ENCODE results near the gene PCBP3.

GRCh38 chr21:45639206-45640000 lies 4.1 kb upstream of the PCBP3 start:
- no peak for TF ChIP-seq CTCF (IDR thresholded peaks at IDR 0.05; ENCODE audit: low read length)
- no peak for TF ChIP-seq EZH2 (optimal IDR thresholded peaks at IDR 0.05; ENCODE audit: low read depth, low read length)

Measured in MM.1S (cell line).